ENCODE measurements around the gene USB1. TPM values are rescaled to one million over a fixed set of nuclear protein-coding genes. Genes with fewer than 3 reads are reported as not detected.

USB1 gene
- total RNA-seq, 1 donor from 2014 or later = 44.2 TPM

- H3K4me1 ChIP-seq = peaks cover 31% of the 10 kb centered on the region
- no peak for TF ChIP-seq POLR2A (IDR thresholded peaks at IDR 0.05)
- no peak for TF ChIP-seq CTCF (IDR thresholded peaks at IDR 0.05)
- TF ChIP-seq POLR2AphosphoS5 (IDR thresholded peaks at IDR 0.05; ENCODE audit: insufficient read depth in 1 of 2, low read depth in 1 of 2) = no peak
- H3K4me3 ChIP-seq = no peak overlapping the region
- H3K27me3 ChIP-seq = no peaks in the 10 kb centered on the region
- H3K27ac ChIP-seq = no peak overlapping the region
- DNase-seq (ENCODE audit: extremely low spot score in 2 of 2) = no peak
- H3K9me3 ChIP-seq = no peaks in the 10 kb centered on the region
- intact Hi-C loops (cut with DNase I) = no loop called here
- H3K36me3 ChIP-seq = no peaks in the 10 kb centered on the region
Observed at GRCh38 chr16:58030136-58030840, 29.1 kb downstream of the USB1 start.

GRCh38 chr16:58031016-58031800 lies 30.0 kb downstream of the USB1 start:
- intact Hi-C loops (cut with DNase I) = no loop called here
- Histone ChIP-seq H3K27ac (no peak overlapping the region), H3K4me1 (peaks cover 27% of the 10 kb centered on the region)

GRCh38 chr16:58032710-58033293 lies 31.6 kb downstream of the USB1 start:
- no peak for DNase-seq (ENCODE audit: extremely low spot score in 2 of 2)
- H3K4me3 ChIP-seq = no peak overlapping the region
- TF ChIP-seq POLR2AphosphoS5 (IDR thresholded peaks at IDR 0.05; ENCODE audit: insufficient read depth in 1 of 2, low read depth in 1 of 2) (no peak), CTCF (IDR thresholded peaks at IDR 0.05) (no peak), POLR2A (IDR thresholded peaks at IDR 0.05) (no peak)
- intact Hi-C loops (cut with DNase I) = no loop called here
- H3K27ac ChIP-seq = no peak overlapping the region
- H3K27me3 ChIP-seq = no peaks in the 10 kb centered on the region
- H3K9me3 ChIP-seq = no peaks in the 10 kb centered on the region
- peaks cover 11% of the 10 kb centered on the region for H3K4me1 ChIP-seq
- no peaks in the 10 kb centered on the region for H3K36me3 ChIP-seq

More at GRCh38 chr16:58031016-58031800, 30.0 kb downstream of the USB1 start:
- Histone ChIP-seq H3K9me3 (no peaks in the 10 kb centered on the region), H3K36me3 (no peaks in the 10 kb centered on the region), H3K4me3 (no peak overlapping the region), H3K27me3 (no peaks in the 10 kb centered on the region)
- DNase-seq (ENCODE audit: extremely low spot score in 2 of 2) = no peak
- TF ChIP-seq POLR2AphosphoS5 (IDR thresholded peaks at IDR 0.05; ENCODE audit: insufficient read depth in 1 of 2, low read depth in 1 of 2) (no peak), POLR2A (IDR thresholded peaks at IDR 0.05) (no peak), CTCF (IDR thresholded peaks at IDR 0.05) (no peak)

- intact Hi-C loops (cut with DNase I) = no loop called here
- Histone ChIP-seq H3K4me3 (no peak overlapping the region), H3K27me3 (no peaks in the 10 kb centered on the region), H3K4me1 (peaks cover 9% of the 10 kb centered on the region), H3K27ac (no peak overlapping the region), H3K9me3 (no peaks in the 10 kb centered on the region), H3K36me3 (no peaks in the 10 kb centered on the region)
- TF ChIP-seq POLR2A (IDR thresholded peaks at IDR 0.05) = no peak
- no peak for TF ChIP-seq POLR2AphosphoS5 (IDR thresholded peaks at IDR 0.05; ENCODE audit: insufficient read depth in 1 of 2, low read depth in 1 of 2)
- no peak for TF ChIP-seq CTCF (IDR thresholded peaks at IDR 0.05)
- no peak for DNase-seq (ENCODE audit: extremely low spot score in 2 of 2)
Observed at GRCh38 chr16:58034128-58034685, 33.0 kb downstream of the USB1 start.

Data from vagina (tissue), 2 donors.